NCI-H2196 (cell line): ENCODE measurements around the gene FLG2.

ENCODE experiments used
- DNase-seq: peaks from one replicate; lab custom pipeline; 2025; ENCODE audit not compliant: unreplicated experiment; lab: John Stamatoyannopoulos, UW

The FLG2 gene

DNA sequence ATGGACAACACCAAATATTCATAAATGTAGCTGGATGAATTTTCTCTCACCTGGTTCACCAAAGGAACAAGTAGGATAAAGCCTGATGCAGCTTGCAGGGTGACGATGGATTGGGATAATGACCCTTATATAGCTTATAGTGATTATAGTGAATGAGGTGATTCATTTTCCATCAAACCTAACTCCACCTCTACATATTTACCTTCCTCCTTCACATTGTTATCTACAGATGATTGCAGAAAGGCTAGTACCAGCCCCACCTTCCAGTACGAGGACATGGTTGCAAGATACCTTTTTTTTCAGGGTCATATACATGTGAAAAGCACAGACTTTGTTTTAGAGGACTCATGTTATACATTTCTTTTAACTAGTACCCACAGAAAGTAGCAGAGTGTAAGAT, at the start of gene FLG2:
FLG2 (minus strand) TSS at position 101 of the 400 bp plus-strand sequence. CDS start 1,122 bp downstream, outside the sequence.
- DNase-seq, result no peak

DNA sequence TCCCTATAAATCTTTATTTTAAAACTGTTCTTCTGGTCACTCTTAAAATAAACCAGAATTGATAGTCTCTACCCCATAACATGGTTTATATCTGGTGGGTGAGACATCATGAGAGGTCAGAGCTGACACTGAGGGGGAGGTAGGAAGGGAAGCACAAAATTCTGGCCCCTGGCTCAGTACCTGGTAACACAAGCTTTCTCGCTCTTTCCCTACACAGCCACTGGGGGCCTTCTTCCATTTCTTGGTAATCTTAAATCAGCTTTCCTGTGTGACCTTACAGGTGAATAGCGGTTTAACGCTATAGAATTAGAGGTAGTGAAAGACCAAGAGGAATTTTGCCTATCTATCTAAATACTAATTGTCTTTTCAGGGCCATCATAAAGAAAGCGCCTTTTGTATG, 48.9 kb upstream of the FLG2 start:
- no peak for DNase-seq

DNA sequence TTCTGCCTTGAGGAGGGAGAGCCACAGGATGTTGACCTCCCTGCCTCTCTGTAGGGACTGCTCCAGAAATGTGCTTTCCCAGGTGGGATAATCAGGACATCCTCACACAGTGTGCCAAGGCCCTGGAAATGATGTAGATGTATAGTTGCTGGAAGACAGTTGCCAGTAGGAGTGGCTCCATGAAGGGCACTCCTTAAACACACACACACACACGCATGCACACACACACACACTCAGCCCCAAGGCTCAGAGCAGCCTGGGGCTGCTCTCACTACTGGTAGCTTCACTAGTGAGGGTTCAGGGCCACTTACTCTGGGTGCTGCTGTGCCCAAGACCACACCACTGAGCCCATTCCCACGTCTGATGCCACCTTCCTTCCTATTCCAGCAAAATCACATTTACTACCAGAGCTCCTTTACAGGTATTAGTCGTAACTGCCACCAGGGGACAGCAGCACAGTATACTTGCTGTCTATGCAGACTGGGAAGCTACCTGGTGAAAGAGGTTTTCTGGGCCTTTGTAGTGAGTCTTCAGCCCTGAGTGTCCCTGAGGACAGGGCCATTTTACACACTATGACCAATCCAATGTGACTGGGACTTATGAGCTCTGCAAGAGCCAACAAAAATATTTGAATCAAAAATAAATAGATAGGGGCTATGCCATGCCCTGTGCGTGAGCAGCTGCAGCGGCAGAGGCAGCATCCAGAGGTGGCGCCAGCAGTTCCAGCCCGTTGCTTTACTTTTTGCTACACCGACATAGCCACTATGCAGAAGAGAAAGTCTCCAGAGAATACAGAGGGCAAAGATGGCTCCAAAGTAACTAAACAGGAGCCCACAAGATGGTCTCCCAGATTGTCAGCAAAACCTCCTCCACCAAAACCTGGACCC, 39.2 kb upstream of the FLG2 start:
- no peak for DNase-seq

DNA sequence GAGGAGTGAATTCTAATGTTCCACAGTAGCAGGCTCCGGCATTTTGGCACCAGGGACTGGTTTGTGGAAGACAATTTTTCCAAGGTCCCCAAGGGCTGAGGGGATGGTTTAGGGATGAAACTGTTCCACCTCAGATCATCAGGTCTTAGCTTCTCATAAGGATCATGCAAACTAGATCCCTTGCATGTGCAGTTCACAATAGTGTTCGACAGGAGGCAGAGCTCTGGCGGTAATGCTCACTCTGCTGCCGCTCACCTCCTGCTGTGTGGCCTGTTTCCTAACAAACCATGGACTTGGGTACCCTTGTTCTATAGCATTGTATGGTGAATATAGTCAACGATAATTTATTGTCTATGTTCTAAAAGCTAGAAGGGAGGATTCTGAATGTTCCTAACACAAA, 37.7 kb upstream of the FLG2 start:
- DNase-seq, result no peak

DNA sequence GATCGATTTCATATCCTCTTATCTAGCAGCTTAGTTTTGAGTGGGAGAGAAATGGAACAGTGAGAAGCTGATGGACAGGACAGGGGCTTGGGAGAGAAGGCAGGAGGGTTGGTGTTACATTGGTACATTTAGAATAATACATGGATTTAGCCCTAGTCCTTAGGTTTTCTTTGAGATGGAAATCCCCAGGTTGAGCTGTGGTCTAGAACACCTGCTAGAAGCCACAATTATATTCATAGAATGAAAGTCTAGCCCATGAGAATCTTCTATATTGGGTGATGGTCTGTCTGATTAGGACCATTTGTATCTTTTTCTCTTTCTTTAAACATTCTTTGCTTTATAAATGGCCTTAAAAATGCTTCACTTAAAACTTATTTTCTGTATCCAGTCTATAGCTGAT, 34.3 kb upstream of the FLG2 start:
- no peak for DNase-seq

DNA sequence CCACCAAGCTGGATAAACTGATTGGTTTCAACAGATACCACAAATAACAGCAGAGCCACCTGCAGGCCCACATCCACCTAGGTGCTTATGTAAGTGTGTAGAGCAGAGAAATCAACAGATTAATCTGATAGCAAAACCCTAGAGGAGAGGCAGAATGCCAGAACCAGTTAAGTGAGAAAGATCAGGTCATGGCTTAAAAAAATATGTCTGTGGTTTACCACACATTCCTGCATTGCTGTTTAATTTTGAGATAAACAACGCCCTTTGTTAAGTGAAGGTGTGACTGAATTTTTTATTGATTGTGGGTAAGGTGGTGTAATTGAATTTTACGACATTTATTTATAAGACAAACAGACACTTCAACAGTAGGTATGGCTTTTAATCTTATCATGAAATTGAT, 33.1 kb upstream of the FLG2 start:
- DNase-seq, result no peak

DNA sequence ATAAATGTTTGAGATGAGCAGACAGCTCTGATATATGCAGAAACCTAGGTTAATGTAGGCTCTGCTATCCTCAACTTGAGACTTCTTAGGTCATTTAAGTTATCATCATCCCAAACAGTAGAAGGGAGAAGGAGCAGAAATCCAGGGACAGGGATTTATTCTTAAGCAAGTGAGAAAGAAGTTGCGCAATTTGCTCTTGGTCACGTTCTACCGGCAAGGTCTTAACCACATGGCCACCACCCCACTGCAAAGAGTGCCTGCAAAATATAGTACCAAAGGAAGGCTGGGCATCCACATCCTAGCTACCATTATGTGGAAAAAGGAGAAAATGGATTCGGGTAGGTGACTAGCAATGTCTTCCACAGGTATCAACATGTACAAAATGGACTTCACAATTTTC, 29.1 kb upstream of the FLG2 start:
- DNase-seq, result no peak

DNA sequence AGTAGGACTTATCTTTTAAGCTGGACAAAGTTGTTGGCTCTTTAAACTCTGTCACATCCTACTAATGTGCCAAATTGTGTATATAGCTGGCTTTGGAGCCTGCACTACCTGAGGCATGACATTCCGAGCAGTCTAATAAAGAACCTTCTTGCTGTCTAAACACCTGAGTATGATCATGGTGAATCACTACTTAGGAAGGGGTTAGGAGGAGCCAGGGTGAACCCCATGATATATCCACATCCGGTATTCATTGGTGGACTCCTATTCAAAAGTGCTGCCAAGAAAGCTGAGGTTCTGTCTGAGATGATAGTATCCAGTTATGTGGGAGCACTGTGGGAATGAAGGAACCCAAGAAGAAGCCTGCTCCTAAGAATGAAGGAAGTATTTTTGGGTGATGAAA, 27.1 kb upstream of the FLG2 start:
- no peak for DNase-seq

DNA sequence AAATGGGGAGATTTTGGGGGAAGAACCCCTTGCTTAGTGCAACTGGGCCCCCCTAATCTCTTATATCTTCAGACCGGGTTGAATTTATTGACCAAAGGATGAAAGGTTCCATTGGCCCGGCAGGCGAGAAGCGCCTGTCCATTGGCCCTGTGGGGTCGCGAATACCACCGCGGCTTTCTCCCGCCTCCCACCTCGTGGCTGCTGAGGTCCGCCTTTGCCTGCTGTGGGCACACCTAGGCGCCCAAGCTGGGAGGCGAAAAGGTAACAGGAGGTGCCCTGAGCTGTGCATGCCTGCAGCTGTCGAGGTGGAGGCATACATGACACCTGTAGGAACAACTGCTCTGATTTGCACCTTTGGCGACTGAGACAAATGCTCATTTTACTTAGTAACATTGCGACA, 21.1 kb upstream of the FLG2 start:
- DNase-seq, result no peak

DNA sequence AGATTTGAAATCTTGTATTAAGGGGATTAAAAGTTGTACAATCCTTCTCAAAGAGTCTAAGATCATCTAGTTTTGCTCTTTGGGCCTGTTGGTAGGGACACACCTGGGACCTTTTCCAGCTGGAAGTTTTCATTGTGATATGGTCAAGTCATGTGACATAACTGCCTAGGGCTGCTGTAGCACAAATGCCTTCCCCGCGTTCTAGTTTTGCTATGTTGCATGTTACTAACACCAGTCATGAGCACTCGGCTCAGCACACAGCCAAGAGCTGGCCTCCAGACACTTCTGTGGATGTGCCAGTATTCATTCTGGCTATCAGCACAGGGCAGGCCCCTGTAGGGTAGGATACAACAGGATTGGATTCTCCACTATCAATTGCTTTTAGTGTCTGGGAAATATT, 14.6 kb upstream of the FLG2 start:
- DNase-seq, result no peak

DNA sequence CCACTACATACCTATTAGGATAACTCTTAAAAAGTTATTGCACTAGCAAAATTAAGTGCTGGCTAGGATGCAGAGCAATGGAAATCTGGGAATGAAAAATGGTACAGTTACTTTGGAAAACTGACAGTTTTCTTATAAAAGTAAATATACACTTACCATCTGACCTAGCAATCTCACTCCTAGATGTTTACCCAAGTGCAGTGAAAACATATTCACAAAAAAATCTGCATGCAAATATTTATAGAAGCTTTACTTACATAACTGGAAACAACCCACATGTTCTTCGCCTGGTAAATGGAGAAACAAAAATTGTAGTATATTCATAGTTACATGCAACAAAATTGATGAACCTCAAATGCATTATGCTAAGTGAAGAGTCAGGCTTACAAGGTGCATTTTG, 12.9 kb upstream of the FLG2 start:
- DNase-seq, result no peak

DNA sequence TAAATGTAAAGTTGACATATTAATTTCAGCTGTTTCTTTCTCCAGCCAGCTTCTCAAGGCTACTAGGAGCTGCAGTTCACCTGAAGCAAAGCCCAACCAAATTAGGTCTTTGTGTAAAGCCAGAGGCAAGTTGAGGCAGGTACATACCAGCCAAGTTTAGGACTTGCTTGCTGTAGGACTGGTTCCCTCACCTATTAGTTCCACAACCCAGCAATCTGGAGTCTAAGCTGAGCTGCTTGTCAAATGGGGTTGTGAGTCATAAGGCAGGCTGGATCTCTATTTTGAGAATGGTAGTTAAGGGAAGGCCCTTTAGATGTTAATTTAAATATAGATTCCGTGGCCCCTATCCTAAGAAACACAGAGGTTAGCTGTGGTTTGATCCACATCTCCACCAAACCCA, 7.6 kb upstream of the FLG2 start:
- no peak for DNase-seq

DNA sequence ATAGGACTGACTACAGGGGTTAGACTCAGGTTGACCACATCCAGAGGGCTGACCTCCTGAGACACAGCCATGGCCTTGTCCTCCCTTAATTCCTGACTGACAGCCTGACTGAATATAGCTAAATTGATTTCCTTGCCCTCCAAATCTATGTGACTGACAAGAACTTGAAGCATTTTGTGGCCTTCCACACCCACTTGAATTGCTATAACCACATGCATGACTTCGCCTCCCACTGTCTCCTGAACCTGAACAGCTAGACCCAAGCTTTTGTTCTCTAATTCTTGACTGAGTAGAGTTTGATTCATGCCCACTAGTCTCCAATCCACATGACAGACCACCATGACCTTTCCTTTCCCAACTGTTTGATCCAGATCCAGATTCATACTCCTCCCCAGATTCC, 3.1 kb downstream of the FLG2 start:
- no peak for DNase-seq

DNA sequence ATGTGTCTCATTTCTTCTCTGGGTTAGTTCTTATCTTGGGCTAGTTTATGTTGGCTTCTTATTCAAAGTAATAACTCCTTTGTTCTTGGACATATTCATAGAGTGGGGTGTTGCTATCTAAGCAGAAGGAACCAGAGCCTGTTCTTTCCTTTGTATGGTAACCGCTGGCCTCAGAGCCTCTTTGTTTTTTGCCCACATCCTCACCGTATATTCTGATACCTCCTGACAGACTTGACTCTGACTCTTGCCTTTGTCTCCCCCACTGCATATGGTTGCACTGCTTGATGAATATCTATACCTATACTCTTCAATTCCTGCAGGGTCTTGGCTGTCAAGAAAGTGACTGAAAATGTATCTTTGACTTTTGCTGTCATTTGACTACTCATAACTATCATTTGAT, 10.2 kb downstream of the FLG2 start:
- DNase-seq, result no peak

DNA sequence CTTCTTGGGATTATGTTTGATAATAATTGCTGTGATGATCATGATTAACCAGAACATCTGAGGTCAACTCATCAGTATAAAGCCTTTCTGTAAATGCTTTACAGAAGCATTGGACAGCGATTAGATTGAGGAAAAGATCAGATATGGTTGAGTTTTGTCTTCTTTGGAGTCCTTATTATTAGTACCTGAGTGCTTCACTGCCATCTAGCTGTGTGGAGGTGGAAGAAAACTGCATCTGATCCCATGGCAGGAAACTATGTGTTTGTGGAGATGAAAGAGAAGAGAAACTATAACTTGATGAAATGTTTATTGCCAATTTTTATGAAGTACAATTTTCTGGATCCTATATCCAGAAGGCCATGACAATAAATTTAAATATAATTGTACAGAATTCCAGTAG, 11.4 kb downstream of the FLG2 start:
- no peak for DNase-seq

DNA sequence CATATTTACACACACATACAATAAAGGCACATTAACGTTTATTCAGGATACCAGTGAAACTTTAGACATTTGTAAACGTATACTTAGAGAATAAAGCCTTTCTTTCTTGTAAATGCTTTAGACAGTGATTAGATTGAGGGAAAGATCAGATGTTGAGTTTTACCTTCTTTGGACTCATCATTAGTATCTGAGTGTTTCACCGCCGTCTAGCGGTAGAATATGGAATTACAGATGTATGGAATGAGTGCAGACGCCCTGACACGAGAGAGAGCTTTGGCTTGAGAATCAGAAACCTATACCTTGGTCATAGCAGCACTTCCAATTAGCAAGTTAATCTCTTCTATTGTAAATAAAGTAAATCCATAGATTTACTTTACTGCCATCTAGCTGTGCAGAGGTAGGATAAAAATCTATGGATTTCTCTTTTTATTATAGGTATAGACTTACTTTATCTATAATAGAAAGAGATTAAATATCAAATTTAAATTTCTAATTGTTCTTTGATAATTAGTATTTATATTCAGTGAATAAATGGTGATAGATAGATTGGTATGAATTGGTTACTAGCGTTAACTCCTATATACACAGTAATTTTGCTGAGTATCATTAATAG, 12.6 kb downstream of the FLG2 start:
- DNase-seq, result peak; percentile 57

DNA sequence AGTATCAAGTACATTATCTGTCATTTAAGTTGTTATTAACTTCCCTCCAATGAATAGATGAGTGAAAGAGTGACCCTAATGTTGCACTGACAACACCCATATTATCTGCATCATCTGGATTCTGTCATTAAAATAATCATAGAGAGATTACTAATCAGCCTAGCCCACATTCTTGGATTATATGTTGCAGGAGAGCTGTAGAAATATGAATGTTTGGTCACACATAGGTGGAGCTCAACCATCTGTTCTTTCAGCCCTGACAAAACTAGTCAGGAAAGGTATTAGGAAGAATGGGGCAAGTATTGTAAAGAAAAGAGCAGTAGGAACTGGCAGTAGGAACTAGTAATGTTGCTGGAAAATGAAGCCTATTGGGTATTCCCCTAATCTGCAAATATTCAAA, 15.4 kb downstream of the FLG2 start:
- no peak for DNase-seq

DNA sequence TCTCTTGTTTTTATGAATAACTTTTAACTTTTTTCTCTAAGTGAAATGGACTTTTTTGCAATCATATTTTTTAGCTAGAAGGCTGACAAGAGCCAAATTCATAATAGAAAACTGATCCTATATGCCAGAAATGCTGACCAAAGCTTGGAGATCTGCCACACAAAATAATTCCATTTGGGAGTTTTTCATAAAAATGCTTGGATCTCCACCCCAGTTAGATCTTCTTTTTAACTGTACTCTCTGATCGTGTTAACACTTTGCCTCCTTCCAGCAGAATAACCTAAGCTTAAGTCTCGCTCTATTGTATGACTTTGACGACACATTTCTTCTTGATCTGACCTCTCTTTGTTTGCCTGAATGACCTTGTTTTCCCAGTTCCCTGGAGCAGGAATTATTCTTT, 16.8 kb downstream of the FLG2 start:
- DNase-seq, result no peak

DNA sequence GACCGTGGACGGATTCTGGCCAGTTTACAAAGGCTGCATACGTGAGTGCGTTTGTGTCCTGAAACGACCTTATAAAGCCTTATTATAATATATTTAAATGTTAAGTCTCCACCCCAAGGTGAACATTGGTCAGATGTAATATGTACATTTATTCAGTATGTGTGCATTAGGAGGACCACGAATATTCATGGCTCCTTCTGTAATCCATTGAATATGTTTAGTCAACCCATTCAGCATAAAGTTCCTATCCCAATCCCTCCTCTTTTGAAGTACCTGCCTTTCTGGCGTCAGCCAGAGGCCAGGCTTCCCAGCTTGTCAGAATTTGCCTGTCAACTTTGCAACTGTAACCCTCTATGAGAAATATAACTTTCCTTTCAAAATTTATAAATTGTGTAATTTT, 24.4 kb downstream of the FLG2 start:
- DNase-seq, result no peak

DNA sequence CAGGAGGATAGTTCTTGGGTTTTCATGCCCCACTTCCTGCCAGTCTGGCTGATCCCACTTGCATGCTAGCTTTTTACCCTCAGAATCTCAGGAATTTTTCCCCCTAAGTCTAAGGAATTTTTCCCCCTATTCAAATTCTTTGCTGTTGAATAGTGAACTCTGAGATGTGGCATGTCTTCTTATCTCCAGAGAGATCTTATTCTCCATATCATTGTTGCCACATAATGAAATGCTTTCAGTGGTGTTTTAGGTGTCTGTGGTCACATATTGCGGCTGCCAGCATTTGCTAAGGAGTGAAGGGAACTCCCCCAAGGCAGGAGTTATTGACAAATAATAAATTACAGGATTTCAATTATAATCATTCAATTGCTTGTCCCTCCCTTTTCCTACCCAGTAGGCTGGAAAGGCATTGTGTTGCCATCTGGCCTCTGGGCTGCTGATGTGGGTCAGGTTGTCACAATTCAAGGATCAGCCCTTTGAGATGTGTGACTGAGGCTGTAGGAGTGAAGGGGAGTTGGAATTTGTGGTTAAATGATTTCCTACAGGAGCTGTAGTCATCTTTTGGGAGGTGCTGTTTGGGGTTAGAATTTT, 30.9 kb downstream of the FLG2 start:
- DNase-seq, result no peak

DNA sequence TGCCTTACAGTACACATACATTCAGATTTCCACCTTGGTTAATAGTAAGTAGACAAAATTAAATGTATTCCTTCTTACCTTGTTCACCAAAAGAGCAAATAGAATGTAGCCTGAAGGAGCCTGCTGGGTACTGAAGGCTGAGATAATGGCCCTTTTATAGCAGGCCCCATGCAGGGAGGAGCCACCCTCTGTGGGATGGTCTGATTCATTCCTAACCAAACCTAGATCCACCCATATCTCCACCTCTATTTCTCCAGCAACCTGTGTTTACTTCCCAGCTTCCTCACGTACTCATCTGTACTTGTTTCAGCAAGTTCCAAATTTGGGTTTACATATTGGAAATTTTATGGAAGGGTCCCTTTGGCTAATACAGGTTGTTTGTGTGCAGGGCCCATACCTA, 34.7 kb downstream of the FLG2 start, which contains the start of gene FLG:
FLG (minus strand) TSS at position 129 of the 400 bp plus-strand sequence. CDS start 9,783 bp downstream, outside the sequence.
- DNase-seq, result no peak

DNA sequence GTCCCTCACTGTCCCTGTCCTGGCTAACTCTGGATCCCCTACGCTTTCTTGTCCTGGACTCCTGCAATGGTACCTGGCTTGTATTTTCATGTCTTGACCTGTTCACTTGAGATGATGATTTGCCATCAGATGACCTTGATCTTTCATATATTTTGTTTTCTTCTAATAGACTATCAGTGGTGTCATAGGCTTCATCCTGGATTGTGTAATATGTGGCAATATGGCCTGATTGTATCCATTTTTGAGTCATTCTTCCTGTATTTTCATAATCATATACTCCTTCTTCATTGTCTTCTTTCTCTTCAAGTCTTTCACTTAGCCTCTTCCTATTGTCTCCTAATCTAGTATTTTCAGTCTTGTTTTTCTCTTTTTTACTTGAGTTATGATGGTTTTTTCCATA, 45.8 kb downstream of the FLG2 start:
- DNase-seq, result no peak
